Karpas-422 (cell line): ENCODE measurements around the gene SMIM38. TPM values are rescaled to one million over a fixed set of nuclear protein-coding genes. Genes with fewer than 3 reads are reported as not detected.

ENCODE experiments used
- DNase-seq: peaks from one replicate; pipeline ENCODE4 v3.0.0-alpha.2; 2015
- H2AFZ ChIP-seq: fragments of 200-600 bp; sonication (generic); 2 replicates; pipeline ENCODE4 v1.6.1; 2014; ENCODE audit warnings: antibody characterized with exemption, low read length, mixed read lengths
- H3K27ac ChIP-seq: fragments of 200-600 bp; sonication (generic); 2 replicates; pipeline ENCODE4 v1.5.1; 2014; ENCODE audit warnings: mild to moderate bottlenecking, low read length, moderate library complexity
- H3K27me3 ChIP-seq: fragments of 200-600 bp; sonication (generic); 2 replicates; pipeline ENCODE4 v1.6.1; 2014; ENCODE audit warnings: low read length, mixed read lengths
- H3K36me3 ChIP-seq: fragments of 200-600 bp; sonication (generic); 2 replicates; pipeline ENCODE4 v1.6.1; 2014; ENCODE audit warnings: low read length, mixed read lengths; ENCODE audit not compliant: insufficient read depth
- H3K4me1 ChIP-seq: fragments of 200-600 bp; sonication (generic); 2 replicates; pipeline ENCODE4 v1.6.1; 2014; ENCODE audit warnings: mild to moderate bottlenecking, low read length, mixed read lengths
- H3K4me2 ChIP-seq: fragments of 200-600 bp; sonication (generic); 2 replicates; pipeline ENCODE4 v1.6.1; 2014; ENCODE audit warnings: low read length, low read depth, mild to moderate bottlenecking; ENCODE audit not compliant: poor library complexity, severe bottlenecking
- H3K4me3 ChIP-seq: fragments of 200-600 bp; sonication (generic); 2 replicates; pipeline ENCODE4 v1.5.1; 2014; ENCODE audit warnings: mild to moderate bottlenecking, antibody characterized with exemption, low read length, mixed read lengths
- H3K79me2 ChIP-seq: fragments of 200-600 bp; sonication (generic); 2 replicates; pipeline ENCODE4 v1.6.1; 2014; ENCODE audit warnings: mild to moderate bottlenecking, low read length, mixed read lengths
- H3K9ac ChIP-seq: fragments of 200-600 bp; sonication (generic); 2 replicates; pipeline ENCODE4 v1.6.0; 2014; ENCODE audit warnings: low read length
- H3K9me2 ChIP-seq: fragments of 200-600 bp; sonication (generic), shearing (Covaris generic); replicated peaks from 2 replicates; pipeline ENCODE4 v1.6.0; 2014; ENCODE audit warnings: mild to moderate bottlenecking, low read length, moderate library complexity; ENCODE audit not compliant: insufficient read depth
- H3K9me3 ChIP-seq: fragments of 300-700, 200-600 bp; sonication (generic); 2 replicates; pipeline ENCODE4 v1.6.1; 2014; ENCODE audit warnings: low read length, mixed read lengths
- H4K20me1 ChIP-seq: fragments of 200-600 bp; sonication (generic); 2 replicates; pipeline ENCODE4 v1.6.1; 2014; ENCODE audit warnings: mild to moderate bottlenecking, antibody characterized with exemption, low read length, low read depth; ENCODE audit not compliant: insufficient read depth
- total RNA-seq: library from RNA; depleted of rRNA; stranded (reverse); fragments of >200 nt; shearing (Covaris generic); gene quantifications from 2 replicates; pipeline ENCODE4 v1.2.3, GENCODE V29; 2014; ENCODE audit warnings: low replicate concordance

The SMIM38 gene
- total RNA-seq, 1 experiment from 2014 or later = not detected

- H3K4me2 ChIP-seq = no peak overlapping the region
- H3K9me2 ChIP-seq = no peaks in the 10 kb centered on the region
- H3K9ac ChIP-seq = no peak overlapping the region
- no peak overlapping the region for H3K27ac ChIP-seq
- no peak overlapping the region for H3K4me3 ChIP-seq
- no peaks in the 10 kb centered on the region for H4K20me1 ChIP-seq
- H2AFZ ChIP-seq = no peak overlapping the region
- no peaks in the 10 kb centered on the region for H3K9me3 ChIP-seq
- DNase-seq = no peak
- H3K27me3 ChIP-seq = no peaks in the 10 kb centered on the region
- no peaks in the 10 kb centered on the region for H3K79me2 ChIP-seq
- H3K36me3 ChIP-seq = no peaks in the 10 kb centered on the region
- peaks cover 6% of the 10 kb centered on the region for H3K4me1 ChIP-seq
These were observed 13.7 kb downstream of the SMIM38 start for GRCh38 chr11:69169479-69169878.

- Histone ChIP-seq H3K27ac (no peak overlapping the region), H3K79me2 (no peaks in the 10 kb centered on the region), H3K9me3 (no peaks in the 10 kb centered on the region), H3K4me2 (no peak overlapping the region), H3K4me3 (no peak overlapping the region), H3K9me2 (no peaks in the 10 kb centered on the region), H3K36me3 (no peaks in the 10 kb centered on the region), H3K27me3 (no peaks in the 10 kb centered on the region), H2AFZ (no peak overlapping the region), H3K4me1 (peaks cover 6% of the 10 kb centered on the region), H4K20me1 (no peaks in the 10 kb centered on the region), H3K9ac (no peak overlapping the region)
- peak; percentile 19 for DNase-seq
These were observed 15.0 kb downstream of the SMIM38 start for GRCh38 chr11:69170704-69171103.

GRCh38 chr11:69171476-69172240 lies 15.9 kb downstream of the SMIM38 start:
- no peak overlapping the region for H3K4me3 ChIP-seq
- no peak overlapping the region for H3K4me2 ChIP-seq
- H3K36me3 ChIP-seq = no peaks in the 10 kb centered on the region
- no peaks in the 10 kb centered on the region for H3K9me3 ChIP-seq
- no peaks in the 10 kb centered on the region for H3K27me3 ChIP-seq
- peak; percentile 2 for DNase-seq
- no peak overlapping the region for H3K9ac ChIP-seq
- H3K4me1 ChIP-seq = peaks cover under 1% of the 10 kb centered on the region
- no peaks in the 10 kb centered on the region for H4K20me1 ChIP-seq
- no peak overlapping the region for H3K27ac ChIP-seq
- no peaks in the 10 kb centered on the region for H3K9me2 ChIP-seq
- H2AFZ ChIP-seq = no peak overlapping the region
- H3K79me2 ChIP-seq = no peaks in the 10 kb centered on the region

- no peaks in the 10 kb centered on the region for H4K20me1 ChIP-seq
- no peak overlapping the region for H3K27ac ChIP-seq
- no peaks in the 10 kb centered on the region for H3K36me3 ChIP-seq
- peak; percentile 72 for DNase-seq
- no peaks in the 10 kb centered on the region for H3K4me1 ChIP-seq
- H3K27me3 ChIP-seq = no peaks in the 10 kb centered on the region
- no peak overlapping the region for H3K9ac ChIP-seq
- H3K79me2 ChIP-seq = no peaks in the 10 kb centered on the region
- no peak overlapping the region for H3K4me3 ChIP-seq
- H3K9me3 ChIP-seq = no peaks in the 10 kb centered on the region
- no peaks in the 10 kb centered on the region for H3K9me2 ChIP-seq
- 0 out of 2 replicates have a peak overlapping the region, but pooled peaks have one; percentile 37 for H2AFZ ChIP-seq
- H3K4me2 ChIP-seq = no peak overlapping the region
These were observed 16.9 kb downstream of the SMIM38 start for GRCh38 chr11:69172674-69173073.

DNA sequence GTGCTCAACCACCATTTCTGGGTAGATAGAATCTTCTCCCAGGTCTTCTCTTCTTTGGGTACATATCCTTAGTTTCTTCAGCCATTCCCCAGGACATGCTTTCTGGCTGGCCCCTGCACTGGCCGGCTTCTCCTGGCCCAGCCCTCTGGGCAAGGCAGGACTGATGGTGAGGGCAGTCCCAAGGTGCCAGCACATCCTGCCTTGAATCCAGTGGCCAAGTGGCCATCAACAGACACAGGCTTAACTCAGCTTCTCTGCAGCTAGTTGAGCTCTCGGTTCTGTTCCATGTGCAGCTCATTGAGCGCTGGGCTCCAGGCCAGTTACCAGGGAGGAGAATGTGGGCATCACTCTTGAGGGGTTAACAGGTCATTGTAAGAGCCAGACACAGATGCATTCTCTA lies 17.6 kb downstream of the SMIM38 start:
- no peaks in the 10 kb centered on the region for H3K36me3 ChIP-seq
- H3K27ac ChIP-seq = no peak overlapping the region
- H3K9me2 ChIP-seq = no peaks in the 10 kb centered on the region
- no peaks in the 10 kb centered on the region for H3K4me1 ChIP-seq
- DNase-seq = no peak
- H2AFZ ChIP-seq = no peak overlapping the region
- H3K9ac ChIP-seq = no peak overlapping the region
- H3K4me2 ChIP-seq = no peak overlapping the region
- H3K4me3 ChIP-seq = no peak overlapping the region
- no peaks in the 10 kb centered on the region for H3K9me3 ChIP-seq
- H3K27me3 ChIP-seq = no peaks in the 10 kb centered on the region
- H3K79me2 ChIP-seq = no peaks in the 10 kb centered on the region
- no peaks in the 10 kb centered on the region for H4K20me1 ChIP-seq

GRCh38 chr11:69173925-69174581 lies 18.3 kb downstream of the SMIM38 start:
- Histone ChIP-seq H3K4me3 (no peak overlapping the region), H3K36me3 (no peaks in the 10 kb centered on the region), H2AFZ (no peak overlapping the region), H3K9me2 (no peaks in the 10 kb centered on the region), H3K27me3 (no peaks in the 10 kb centered on the region), H3K9ac (no peak overlapping the region), H3K4me2 (no peak overlapping the region), H3K27ac (no peak overlapping the region), H3K79me2 (no peaks in the 10 kb centered on the region), H3K4me1 (no peaks in the 10 kb centered on the region), H4K20me1 (no peaks in the 10 kb centered on the region), H3K9me3 (no peaks in the 10 kb centered on the region)
- DNase-seq = no peak

GRCh38 chr11:69174841-69175240 lies 19.1 kb downstream of the SMIM38 start:
- H3K27me3 ChIP-seq = no peaks in the 10 kb centered on the region
- H3K9me2 ChIP-seq = no peaks in the 10 kb centered on the region
- H3K79me2 ChIP-seq = no peaks in the 10 kb centered on the region
- no peak for DNase-seq
- H3K27ac ChIP-seq = no peak overlapping the region
- H3K9ac ChIP-seq = no peak overlapping the region
- H2AFZ ChIP-seq = no peak overlapping the region
- H3K4me2 ChIP-seq = no peak overlapping the region
- no peaks in the 10 kb centered on the region for H3K4me1 ChIP-seq
- no peaks in the 10 kb centered on the region for H3K9me3 ChIP-seq
- no peak overlapping the region for H3K4me3 ChIP-seq
- no peaks in the 10 kb centered on the region for H4K20me1 ChIP-seq
- no peaks in the 10 kb centered on the region for H3K36me3 ChIP-seq

DNA sequence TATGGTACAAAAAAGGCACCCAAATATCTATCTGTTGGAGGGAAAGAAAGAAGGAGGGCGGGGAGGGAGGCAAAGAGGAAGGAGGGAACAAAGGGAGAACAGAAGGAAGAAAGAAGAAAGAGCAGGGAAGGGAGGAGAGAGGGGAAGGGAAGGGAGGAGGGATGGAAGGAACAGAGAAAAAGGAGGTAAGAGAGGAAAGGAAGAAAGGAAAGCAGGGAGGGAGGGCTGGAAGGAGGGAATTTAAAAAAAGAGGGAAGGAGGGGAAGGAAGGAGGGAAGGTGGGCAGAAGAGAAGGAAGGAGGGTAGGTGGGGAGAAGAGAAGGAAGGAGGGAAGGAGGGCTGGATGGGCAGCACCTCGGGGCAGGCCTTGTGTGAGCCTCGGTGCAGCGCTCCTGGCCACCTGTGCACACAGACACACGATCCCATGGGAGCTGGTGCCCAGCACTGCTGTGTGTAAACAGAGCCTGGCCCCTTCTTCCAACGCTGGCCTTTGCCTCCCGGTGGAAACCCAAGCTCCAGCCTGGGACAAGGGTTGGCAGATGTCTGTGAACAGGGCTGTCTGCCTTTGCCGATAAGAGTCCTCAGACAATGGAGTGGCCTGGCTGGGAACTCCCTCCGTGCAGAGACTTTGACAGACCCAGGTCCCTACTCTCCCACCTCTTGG lies 23.2 kb downstream of the SMIM38 start:
- Histone ChIP-seq H3K9me3 (no peaks in the 10 kb centered on the region), H3K36me3 (no peaks in the 10 kb centered on the region), H3K27ac (no peak overlapping the region), H3K79me2 (no peaks in the 10 kb centered on the region), H3K9me2 (no peaks in the 10 kb centered on the region), H3K4me3 (no peak overlapping the region), H3K9ac (no peak overlapping the region), H3K4me2 (no peak overlapping the region), H3K27me3 (no peaks in the 10 kb centered on the region), H2AFZ (no peak overlapping the region), H4K20me1 (no peaks in the 10 kb centered on the region), H3K4me1 (no peaks in the 10 kb centered on the region)
- no peak for DNase-seq
